IMR-90 (cell line): ENCODE data around the gene MIA2. TPM values are rescaled to one million over a fixed set of nuclear protein-coding genes. Genes with fewer than 3 reads are reported as not detected.

ENCODE experiments used
- ATAC-seq: fragments of 200-7000 bp; cut with Tn5 transposase; 2 replicates; pipeline ENCODE4 v1.9.1; 2020; ENCODE audit warnings: low read depth, mild to moderate bottlenecking, moderate library complexity
- BruUV-seq: library from RNA; stranded (reverse); fragments of 400-500 nt; replicated peaks from 2 replicates; lab custom pipeline; 2021; lab: Mats Ljungman, UMichigan
- CTCF ChIA-PET: fragments of 300-600 bp; formaldehyde crosslinking; extraction: SDS; loops from one replicate; lab custom pipeline; 2021; ENCODE audit warnings: antibody characterized with exemption; lab: Yijun Ruan, JAX
- POLR2A ChIA-PET: fragments of 300-600 bp; sonication (Branson Sonifier 250); formaldehyde crosslinking; loops from one replicate; lab custom pipeline; 2022; ENCODE audit warnings: antibody characterized with exemption; ENCODE audit not compliant: unreplicated experiment; lab: Charles Lee
- DNase-seq: peaks from one replicate; pipeline ENCODE4 v3.0.0; 2013
- H2AFZ ChIP-seq: replicated peaks from 2 replicates; pipeline ENCODE3; 2013; ENCODE audit warnings: low read length, mild to moderate bottlenecking; ENCODE audit not compliant: poor library complexity
- H2AK5ac ChIP-seq: 2 replicates; pipeline ENCODE4 v1.6.1; 2013; ENCODE audit warnings: low read depth, low read length, inconsistent platforms
- H2AK9ac ChIP-seq: replicated peaks from 2 replicates; pipeline ENCODE3; 2013; ENCODE audit warnings: mild to moderate bottlenecking, low read depth, low read length, moderate library complexity; ENCODE audit not compliant: poor library complexity
- H2BK120ac ChIP-seq: 2 replicates; pipeline ENCODE4 v1.6.1; 2013; ENCODE audit warnings: low read depth, low read length, inconsistent platforms
- H2BK15ac ChIP-seq: 3 replicates; pipeline ENCODE4 v1.6.1; 2013; ENCODE audit warnings: low read depth, low read length, inconsistent platforms
- H2BK20ac ChIP-seq: 2 replicates; pipeline ENCODE4 v1.6.1; 2013; ENCODE audit warnings: low read depth, mild to moderate bottlenecking, inconsistent platforms, low read length, moderate library complexity
- H2BK5ac ChIP-seq: 2 replicates; pipeline ENCODE4 v1.6.1; 2013; ENCODE audit warnings: mild to moderate bottlenecking, low read depth, low read length, inconsistent platforms; ENCODE audit not compliant: poor library complexity, severe bottlenecking
- H3K14ac ChIP-seq: replicated peaks from 2 replicates; pipeline ENCODE4 v1.6.1; 2013; ENCODE audit warnings: low read depth, low read length, inconsistent platforms
- H3K18ac ChIP-seq: 2 replicates; pipeline ENCODE4 v1.6.1; 2013; ENCODE audit warnings: low read depth, low read length, control low read depth
- H3K23ac ChIP-seq: 2 replicates; pipeline ENCODE4 v1.6.1; 2013; ENCODE audit warnings: low read depth, low read length, inconsistent platforms
- H3K27ac ChIP-seq: 2 replicates; pipeline ENCODE4 v1.5.1; 2013; ENCODE audit warnings: mild to moderate bottlenecking, control low read depth, low read length; ENCODE audit not compliant: insufficient read depth
- H3K27me3 ChIP-seq: 2 replicates; pipeline ENCODE4 v1.6.1; 2013; ENCODE audit warnings: low read length; ENCODE audit not compliant: control insufficient read depth, insufficient read depth
- H3K36me3 ChIP-seq: 2 replicates; pipeline ENCODE4 v1.6.1; 2013; ENCODE audit warnings: low read length, mixed read lengths; ENCODE audit not compliant: control insufficient read depth, insufficient read depth
- H3K4ac ChIP-seq: 2 replicates; pipeline ENCODE4 v1.6.1; 2013; ENCODE audit warnings: low read depth, low read length, inconsistent platforms
- H3K4me1 ChIP-seq: 2 replicates; pipeline ENCODE4 v1.6.1; 2013; ENCODE audit warnings: low read length, mixed read lengths; ENCODE audit not compliant: control insufficient read depth, insufficient read depth
- H3K4me2 ChIP-seq: 2 replicates; pipeline ENCODE4 v1.6.1; 2013; ENCODE audit warnings: low read depth, mild to moderate bottlenecking, control low read depth, low read length, moderate library complexity
- H3K4me3 ChIP-seq: 2 replicates; pipeline ENCODE4 v1.5.1; 2013; ENCODE audit warnings: low read depth, mild to moderate bottlenecking, control low read depth, low read length, moderate library complexity; ENCODE audit not compliant: insufficient read depth
- H3K56ac ChIP-seq: 2 replicates; pipeline ENCODE4 v1.6.1; 2013; ENCODE audit warnings: low read length, inconsistent platforms; ENCODE audit not compliant: insufficient read depth; ENCODE audit errors: extremely low read depth
- H3K79me1 ChIP-seq, 2 experiments: 2 replicates each; pipeline ENCODE4 v1.6.1; 2013; ENCODE audit warnings: low read length in 2 of 2, inconsistent platforms in 1 of 2, low read depth in 1 of 2
- H3K9ac ChIP-seq: 2 replicates; pipeline ENCODE4 v1.6.1; 2013; ENCODE audit warnings: low read depth, low read length, control low read depth
- H3K9me1 ChIP-seq: 2 replicates; pipeline ENCODE4 v1.6.1; 2013; ENCODE audit warnings: low read length, inconsistent platforms; ENCODE audit not compliant: insufficient read depth
- H3K9me3 ChIP-seq: 2 replicates; pipeline ENCODE4 v1.6.1; 2013; ENCODE audit warnings: low read length; ENCODE audit not compliant: control insufficient read depth, insufficient read depth
- H4K20me1 ChIP-seq: 2 replicates; pipeline ENCODE4 v1.6.1; 2013; ENCODE audit warnings: low read length, inconsistent platforms; ENCODE audit not compliant: insufficient read depth
- H4K5ac ChIP-seq: 2 replicates; pipeline ENCODE4 v1.6.1; 2013; ENCODE audit warnings: mild to moderate bottlenecking, low read depth, low read length, control low read depth
- H4K8ac ChIP-seq, 2 experiments: 2 replicates each; pipeline ENCODE4 v1.6.1; 2013; ENCODE audit warnings: low read depth in 2 of 2, low read length in 2 of 2, control low read depth in 1 of 2, inconsistent platforms in 1 of 2
- H4K91ac ChIP-seq: 2 replicates; pipeline ENCODE4 v1.6.1; 2013; ENCODE audit warnings: low read depth, low read length, inconsistent platforms; ENCODE audit not compliant: insufficient read depth
- BHLHE40 ChIP-seq: fragments of 150-350 bp; IDR thresholded peaks from 2 replicates; pipeline ENCODE4 v1.6.1; 2016; ENCODE audit warnings: mild to moderate bottlenecking, low read depth, low read length
- CEBPB ChIP-seq: IDR thresholded peaks from 2 replicates; pipeline ENCODE4 v1.6.1; 2012; ENCODE audit warnings: low read depth, low read length, improper control_type of control experiment
- CHD1 ChIP-seq: IDR thresholded peaks from 2 replicates; pipeline ENCODE4 v1.6.1; 2012; ENCODE audit warnings: low read depth, low read length, improper control_type of control experiment
- FOS ChIP-seq: fragments of 150-350 bp; IDR thresholded peaks from 2 replicates; pipeline ENCODE4 v1.6.1; 2016; ENCODE audit warnings: low read depth, low read length
- MAFK ChIP-seq: IDR thresholded peaks from 2 replicates; pipeline ENCODE4 v1.6.1; 2012; ENCODE audit warnings: low read depth, low read length, improper control_type of control experiment
- MAZ ChIP-seq: IDR thresholded peaks from 2 replicates; pipeline ENCODE4 v1.6.1; 2012; ENCODE audit warnings: low read depth, mild to moderate bottlenecking, low read length, improper control_type of control experiment, moderate library complexity, borderline replicate concordance
- MXI1 ChIP-seq: IDR thresholded peaks from 2 replicates; pipeline ENCODE4 v1.6.1; 2012; ENCODE audit warnings: low read depth, mild to moderate bottlenecking, low read length, moderate library complexity, borderline replicate concordance
- NFE2L2 ChIP-seq: fragments of 150-350 bp; IDR thresholded peaks from 2 replicates; pipeline ENCODE4 v1.6.1; 2016; ENCODE audit warnings: low read depth, mild to moderate bottlenecking, low read length
- POLR2A ChIP-seq: IDR thresholded peaks from 2 replicates; pipeline ENCODE4 v1.6.1; 2012; ENCODE audit warnings: mild to moderate bottlenecking, low read depth, low read length
- RAD21 ChIP-seq: IDR thresholded peaks from 2 replicates; pipeline ENCODE4 v1.6.1; 2012; ENCODE audit warnings: low read length, improper control_type of control experiment
- RCOR1 ChIP-seq: IDR thresholded peaks from 2 replicates; pipeline ENCODE4 v1.6.1; 2012; ENCODE audit warnings: mild to moderate bottlenecking, low read length, improper control_type of control experiment; ENCODE audit not compliant: insufficient replicate concordance
- RFX5 ChIP-seq: IDR thresholded peaks from 2 replicates; pipeline ENCODE4 v1.8.0; 2012; ENCODE audit warnings: low read depth, mild to moderate bottlenecking, low read length, moderate library complexity
- SMC3 ChIP-seq: fragments of 150-350 bp; IDR thresholded peaks from 2 replicates; pipeline ENCODE4 v1.6.1; 2016; ENCODE audit warnings: low read depth, mild to moderate bottlenecking, antibody characterized with exemption, low read length, moderate library complexity
- USF2 ChIP-seq: fragments of 150-350 bp; IDR thresholded peaks from 2 replicates; pipeline ENCODE4 v1.6.1; 2017; ENCODE audit warnings: mild to moderate bottlenecking, antibody characterized with exemption, low read length, low read depth
- WGBS, 2 experiments: methylation state at CpG; one replicate each; pipeline versions ENCODE4 v1.1.5 to v1.1.7; 2013; ENCODE audit warnings: missing lambda C conversion rate in 2 of 2; ENCODE audit not compliant: insufficient read length in 1 of 2; ENCODE audit errors: extremely low coverage in 2 of 2; 5-methylcytosine and 5-hydroxymethylcytosine counted together
- dilution Hi-C: fragments of 300-500 bp; cut with HindIII; formaldehyde crosslinking; loops from one replicate; pipeline ENCODE4 v1.14.3; 2018; ENCODE audit warnings: low sequenced_read_pairs; ENCODE audit not compliant: unreplicated experiment
- in situ Hi-C: fragments of 300-500 bp; cut with MboI; formaldehyde crosslinking; loops from 3 replicates; pipeline ENCODE4 v1.14.3; 2019; ENCODE audit warnings: low sequenced_read_pairs, inconsistent platforms, mixed read lengths
- intact Hi-C: fragments of 100-400 bp; cut with micrococcal nuclease; formaldehyde crosslinking; loops from 2 replicates; pipeline ENCODE4 v1.10.0; 2022
- polyA plus RNA-seq, 3 experiments: library from polyadenylated mRNA; depleted of rRNA; stranded (reverse); fragments of >200 nt; gene quantifications; 2 replicates each; pipeline ENCODE4 v1.2.3, GENCODE V29; 2012; ENCODE audit warnings: low replicate concordance in 1 of 3
- total RNA-seq: library from RNA; depleted of rRNA; stranded (reverse); fragments of >200 nt; gene quantifications from 2 replicates; pipeline ENCODE4 v1.2.3, GENCODE V29; 2012
- TF ChIP-seq, protein P1 (sequence below): conservative IDR thresholded peaks from 2 replicates; pipeline ENCODE4 v1.5.1; 2012; ENCODE audit warnings: mild to moderate bottlenecking, low read depth, low read length, improper control_type of control experiment
- TF ChIP-seq, protein P2 (sequence below): fragments of 150-350 bp; IDR thresholded peaks from 2 replicates; pipeline ENCODE4 v1.6.1; 2016; ENCODE audit warnings: low read depth, mild to moderate bottlenecking, low read length, moderate library complexity, borderline replicate concordance

MIA2 gene
- total and polyA plus RNA-seq, 2 of the 4 experiments (the other 2 are of a cell fraction) = 3.9 to 6.8 TPM

DNA sequence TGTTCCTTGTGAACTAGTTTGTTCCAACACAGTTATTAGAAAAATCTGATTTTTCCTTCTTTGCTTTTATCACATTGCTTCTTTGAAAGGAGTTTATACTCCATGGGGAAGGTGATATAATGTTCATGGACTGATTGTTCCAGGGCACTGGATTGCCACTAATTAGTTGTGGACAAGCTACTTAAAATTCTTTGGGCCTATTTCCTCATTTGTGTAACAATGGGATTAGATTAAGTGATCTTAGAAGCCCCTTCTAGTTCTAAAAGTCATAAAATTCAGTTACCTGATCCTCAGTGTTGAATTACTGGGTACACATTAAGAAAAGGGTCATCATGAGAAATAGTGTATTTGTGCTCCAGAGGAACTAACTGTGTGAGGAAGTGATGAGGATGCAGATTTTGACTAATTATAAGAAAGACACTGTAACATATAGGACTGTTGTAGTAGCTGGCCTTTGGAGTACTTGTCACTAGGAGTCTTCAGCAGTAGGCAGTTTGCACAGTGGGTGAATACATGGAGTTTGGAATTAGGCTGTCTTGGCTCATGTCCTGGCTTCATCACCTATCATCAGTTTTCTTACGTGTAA is 82.2 kb downstream of the MIA2 start:
- Histone ChIP-seq H2AK5ac (no peak overlapping the region), H3K14ac (no peak overlapping the region), H3K4me2 (no peak overlapping the region), H3K4ac (no peak overlapping the region), H3K18ac (no peak overlapping the region), H3K79me1 (no peaks in the 10 kb centered on the region), H4K5ac (no peak overlapping the region), H4K20me1 (no peaks in the 10 kb centered on the region), H3K36me3 (peaks cover 1% of the 10 kb centered on the region; the same call in 1 of the 2 replicates), H3K27me3 (no peaks in the 10 kb centered on the region), H3K27ac (no peak overlapping the region), H4K91ac (no peak overlapping the region), H3K9ac (no peak overlapping the region), H3K4me1 (no peaks in the 10 kb centered on the region; the same call in 1 of the 2 replicates), H2AK9ac (no peak overlapping the region), H2BK5ac (no peak overlapping the region), H3K4me3 (no peak overlapping the region), H3K9me3 (no peaks in the 10 kb centered on the region), H2BK120ac (no peak overlapping the region), H4K8ac (no peak overlapping the region), H2BK20ac (no peak overlapping the region), H2BK15ac (no peak overlapping the region), H3K23ac (no peak overlapping the region), H3K9me1 (no peaks in the 10 kb centered on the region), H3K56ac (no peak overlapping the region), H2AFZ (no peak overlapping the region)
- intact Hi-C loops (no loop called here), dilution Hi-C loops (no loop called here), in situ Hi-C loops (no loop called here)
- ChIA-PET CTCF (no interaction called here), POLR2A (no interaction called here)
- no TSS peak for BruUV-seq
- TF ChIP-seq, protein P1, sequence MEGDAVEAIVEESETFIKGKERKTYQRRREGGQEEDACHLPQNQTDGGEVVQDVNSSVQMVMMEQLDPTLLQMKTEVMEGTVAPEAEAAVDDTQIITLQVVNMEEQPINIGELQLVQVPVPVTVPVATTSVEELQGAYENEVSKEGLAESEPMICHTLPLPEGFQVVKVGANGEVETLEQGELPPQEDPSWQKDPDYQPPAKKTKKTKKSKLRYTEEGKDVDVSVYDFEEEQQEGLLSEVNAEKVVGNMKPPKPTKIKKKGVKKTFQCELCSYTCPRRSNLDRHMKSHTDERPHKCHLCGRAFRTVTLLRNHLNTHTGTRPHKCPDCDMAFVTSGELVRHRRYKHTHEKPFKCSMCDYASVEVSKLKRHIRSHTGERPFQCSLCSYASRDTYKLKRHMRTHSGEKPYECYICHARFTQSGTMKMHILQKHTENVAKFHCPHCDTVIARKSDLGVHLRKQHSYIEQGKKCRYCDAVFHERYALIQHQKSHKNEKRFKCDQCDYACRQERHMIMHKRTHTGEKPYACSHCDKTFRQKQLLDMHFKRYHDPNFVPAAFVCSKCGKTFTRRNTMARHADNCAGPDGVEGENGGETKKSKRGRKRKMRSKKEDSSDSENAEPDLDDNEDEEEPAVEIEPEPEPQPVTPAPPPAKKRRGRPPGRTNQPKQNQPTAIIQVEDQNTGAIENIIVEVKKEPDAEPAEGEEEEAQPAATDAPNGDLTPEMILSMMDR = no peak
- TF ChIP-seq CHD1 (no peak), SMC3 (no peak), USF2 (no peak), MAZ (no peak), RAD21 (no peak), RCOR1 (no peak), MXI1 (no peak), BHLHE40 (no peak), NFE2L2 (no peak), FOS (no peak), POLR2A (no peak), CEBPB (no peak), RFX5 (no peak), MAFK (no peak)
- TF ChIP-seq, protein P2, sequence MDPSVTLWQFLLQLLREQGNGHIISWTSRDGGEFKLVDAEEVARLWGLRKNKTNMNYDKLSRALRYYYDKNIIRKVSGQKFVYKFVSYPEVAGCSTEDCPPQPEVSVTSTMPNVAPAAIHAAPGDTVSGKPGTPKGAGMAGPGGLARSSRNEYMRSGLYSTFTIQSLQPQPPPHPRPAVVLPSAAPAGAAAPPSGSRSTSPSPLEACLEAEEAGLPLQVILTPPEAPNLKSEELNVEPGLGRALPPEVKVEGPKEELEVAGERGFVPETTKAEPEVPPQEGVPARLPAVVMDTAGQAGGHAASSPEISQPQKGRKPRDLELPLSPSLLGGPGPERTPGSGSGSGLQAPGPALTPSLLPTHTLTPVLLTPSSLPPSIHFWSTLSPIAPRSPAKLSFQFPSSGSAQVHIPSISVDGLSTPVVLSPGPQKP = no peak
- ATAC-seq (no peak), DNase-seq (no peak)
- no CpG with 5 or more reads among the region's 1 CpG for WGBS, 2 experiments
